ENCODE data around the gene PSMG2.

The PSMG2 gene

GRCh38 chr18:12699747-12700146, 3.1 kb upstream of the PSMG2 start:
- H3K27ac Mint-ChIP-seq = no peak overlapping the region
- no peak overlapping the region for H3K4me3 Mint-ChIP-seq
- peaks cover 37% of the 10 kb centered on the region for H3K4me1 Mint-ChIP-seq
- no peaks in the 10 kb centered on the region for H3K9me3 Mint-ChIP-seq
- peaks cover 8% of the 10 kb centered on the region for H3K36me3 Mint-ChIP-seq
- H3K27me3 Mint-ChIP-seq = no peaks in the 10 kb centered on the region

GRCh38 chr18:12701161-12701560, 1.7 kb upstream of the PSMG2 start:
- peak overlapping the region; percentile 99 for H3K27ac Mint-ChIP-seq
- H3K27me3 Mint-ChIP-seq = no peaks in the 10 kb centered on the region
- peak overlapping the region; percentile 99 for H3K4me3 Mint-ChIP-seq
- peaks cover 48% of the 10 kb centered on the region for H3K4me1 Mint-ChIP-seq
- H3K36me3 Mint-ChIP-seq = peaks cover 7% of the 10 kb centered on the region
- H3K9me3 Mint-ChIP-seq = no peaks in the 10 kb centered on the region

DNA sequence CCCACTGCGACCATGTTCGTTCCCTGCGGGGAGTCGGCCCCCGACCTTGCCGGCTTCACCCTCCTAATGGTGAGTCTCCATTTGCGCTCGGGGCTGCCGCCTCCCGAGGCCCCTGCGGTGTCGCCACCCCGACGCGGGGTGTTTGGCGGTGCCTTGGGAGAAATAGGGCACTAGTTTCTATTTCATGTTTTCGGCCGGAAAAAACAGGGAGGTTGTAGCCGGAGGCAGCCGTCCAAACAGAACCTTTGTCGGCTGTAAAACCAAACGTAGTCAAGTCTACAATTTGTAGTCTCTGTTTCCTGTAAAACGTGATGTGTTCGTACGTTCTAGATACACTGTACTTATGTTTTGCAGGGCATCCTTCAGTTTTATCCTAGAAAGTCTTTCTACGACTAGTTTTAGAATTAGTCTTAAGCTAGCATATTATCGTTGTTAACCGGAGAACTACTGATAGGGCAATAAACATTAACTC, 290 bp downstream of the PSMG2 start:
- Mint-ChIP-seq H3K36me3 (peaks cover 7% of the 10 kb centered on the region), H3K4me1 (peaks cover 52% of the 10 kb centered on the region), H3K27ac (peak overlapping the region; percentile 99), H3K4me3 (peak overlapping the region; percentile 99), H3K9me3 (no peaks in the 10 kb centered on the region), H3K27me3 (no peaks in the 10 kb centered on the region)

DNA sequence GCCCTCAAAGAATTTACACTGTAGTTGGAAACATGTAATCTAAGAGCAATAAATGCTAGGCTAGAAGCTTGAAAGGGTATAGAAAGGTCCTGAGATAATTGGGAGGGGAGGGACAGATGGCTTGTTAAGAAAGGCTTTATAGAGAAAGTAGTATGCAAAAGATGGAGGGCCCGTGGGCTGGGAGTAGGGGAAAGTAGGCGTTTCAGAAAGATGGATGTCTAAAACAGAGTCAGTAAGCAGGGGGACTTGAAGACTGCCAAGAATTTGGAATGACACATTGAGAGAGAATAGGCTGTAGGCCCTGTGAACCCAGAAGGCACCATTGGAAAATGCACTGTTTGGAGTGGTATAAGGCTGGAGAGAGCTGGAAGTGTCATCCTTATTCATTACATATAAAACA, 822 bp downstream of the PSMG2 start:
- Mint-ChIP-seq H3K27ac (peak overlapping the region; percentile 99), H3K4me3 (peak overlapping the region; percentile 99), H3K36me3 (peaks cover 7% of the 10 kb centered on the region), H3K4me1 (peaks cover 49% of the 10 kb centered on the region), H3K9me3 (no peaks in the 10 kb centered on the region), H3K27me3 (no peaks in the 10 kb centered on the region)

GRCh38 chr18:12711446-12711845, 8.6 kb downstream of the PSMG2 start:
- Mint-ChIP-seq H3K4me3 (no peak overlapping the region), H3K9me3 (no peaks in the 10 kb centered on the region), H3K27ac (peak overlapping the region; percentile 23), H3K4me1 (peaks cover 13% of the 10 kb centered on the region), H3K27me3 (no peaks in the 10 kb centered on the region), H3K36me3 (peaks cover 12% of the 10 kb centered on the region)

DNA sequence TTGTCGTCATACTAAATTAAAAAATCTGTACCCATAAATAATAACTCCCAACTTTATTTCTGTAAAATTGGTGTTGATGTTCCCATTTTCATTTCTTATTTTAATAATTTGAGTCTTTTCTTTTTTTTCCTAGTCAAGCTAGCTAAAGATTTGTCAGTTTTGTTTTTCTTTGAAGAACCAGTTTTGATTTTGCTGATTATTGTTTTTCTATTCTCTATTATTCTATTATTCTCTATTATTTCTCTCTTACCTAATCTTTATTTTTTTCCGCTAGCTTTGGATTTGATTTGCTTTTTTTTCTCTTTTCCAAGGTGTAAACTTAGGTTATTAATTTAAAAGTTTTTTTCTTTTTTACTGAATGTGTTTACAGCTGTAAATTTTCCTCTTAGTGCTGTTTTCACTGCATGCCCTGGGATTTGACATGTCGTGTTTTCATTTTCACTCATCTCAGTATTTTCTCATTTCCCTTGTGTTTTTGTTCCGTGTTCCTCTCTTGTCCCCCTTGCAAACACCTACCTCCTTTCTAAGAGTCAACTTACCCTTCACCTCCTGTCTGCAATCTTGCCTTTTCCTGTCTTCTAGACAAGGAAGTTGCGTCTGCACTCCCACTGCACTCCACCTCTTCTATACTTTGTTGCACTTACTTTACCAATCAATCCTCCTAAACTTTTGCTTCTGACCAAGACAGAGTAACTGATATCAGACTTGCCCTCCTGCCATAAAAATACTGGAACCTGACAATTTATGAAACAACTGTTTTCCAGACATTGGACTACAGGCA, 18.8 kb downstream of the PSMG2 start:
- no peaks in the 10 kb centered on the region for H3K27me3 Mint-ChIP-seq
- peaks cover 16% of the 10 kb centered on the region for H3K4me1 Mint-ChIP-seq
- H3K4me3 Mint-ChIP-seq = no peak overlapping the region
- H3K27ac Mint-ChIP-seq = peak overlapping the region; percentile 79
- H3K36me3 Mint-ChIP-seq = peaks cover 14% of the 10 kb centered on the region
- H3K9me3 Mint-ChIP-seq = no peaks in the 10 kb centered on the region

GRCh38 chr18:12722731-12723130, 19.9 kb downstream of the PSMG2 start:
- Mint-ChIP-seq H3K27ac (no peak overlapping the region), H3K27me3 (no peaks in the 10 kb centered on the region), H3K9me3 (no peaks in the 10 kb centered on the region), H3K36me3 (peaks cover 18% of the 10 kb centered on the region), H3K4me3 (no peak overlapping the region), H3K4me1 (peaks cover 16% of the 10 kb centered on the region)

- H3K27ac Mint-ChIP-seq = no peak overlapping the region
- peaks cover 9% of the 10 kb centered on the region for H3K4me1 Mint-ChIP-seq
- H3K36me3 Mint-ChIP-seq = peaks cover 10% of the 10 kb centered on the region
- no peaks in the 10 kb centered on the region for H3K27me3 Mint-ChIP-seq
- no peaks in the 10 kb centered on the region for H3K9me3 Mint-ChIP-seq
- H3K4me3 Mint-ChIP-seq = no peak overlapping the region
Measured at GRCh38 chr18:12726331-12726730, 23.5 kb downstream of the PSMG2 start.

GRCh38 chr18:12726774-12727550, 24.1 kb downstream of the PSMG2 start:
- Mint-ChIP-seq H3K4me3 (no peak overlapping the region), H3K27me3 (no peaks in the 10 kb centered on the region), H3K36me3 (peaks cover 7% of the 10 kb centered on the region), H3K9me3 (no peaks in the 10 kb centered on the region), H3K4me1 (peaks cover 2% of the 10 kb centered on the region), H3K27ac (peak overlapping the region; percentile 5)

DNA sequence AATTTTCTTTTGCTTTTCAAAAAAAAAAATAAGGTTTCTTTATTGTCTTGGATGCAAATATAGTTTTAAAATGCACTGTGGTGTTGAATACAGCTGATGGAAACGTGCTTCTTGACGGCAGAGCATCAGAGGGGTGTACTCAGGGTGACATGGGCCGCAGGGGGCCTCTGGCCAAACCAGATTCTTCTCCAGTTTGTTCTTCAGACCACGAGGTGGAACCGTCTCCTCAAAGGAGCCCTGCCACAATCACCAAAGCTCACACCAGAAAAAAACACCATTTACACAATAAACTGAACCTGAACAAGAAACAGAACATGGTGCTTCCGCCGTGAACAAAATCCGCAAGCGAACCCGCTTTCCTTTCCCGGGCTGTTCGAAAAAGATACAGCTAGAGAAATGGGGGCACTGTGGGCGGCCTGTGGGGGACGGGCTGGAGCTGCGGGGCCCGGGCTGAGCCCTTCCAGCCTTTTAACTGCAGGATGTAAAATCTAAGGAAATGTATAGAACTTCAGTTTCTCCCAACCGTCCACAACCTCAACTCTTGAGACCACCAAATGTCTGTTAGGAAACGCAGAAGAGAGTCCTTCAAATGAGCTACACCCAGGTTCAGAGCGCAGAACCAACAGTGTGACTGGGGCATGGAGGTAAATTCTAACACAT, 34.5 kb downstream of the PSMG2 start:
- H3K9me3 Mint-ChIP-seq = no peaks in the 10 kb centered on the region
- no peak overlapping the region for H3K4me3 Mint-ChIP-seq
- H3K36me3 Mint-ChIP-seq = no peaks in the 10 kb centered on the region
- no peaks in the 10 kb centered on the region for H3K27me3 Mint-ChIP-seq
- no peaks in the 10 kb centered on the region for H3K4me1 Mint-ChIP-seq
- H3K27ac Mint-ChIP-seq = no peak overlapping the region

- Mint-ChIP-seq H3K9me3 (no peaks in the 10 kb centered on the region), H3K27ac (no peak overlapping the region), H3K36me3 (no peaks in the 10 kb centered on the region), H3K4me3 (no peak overlapping the region), H3K4me1 (no peaks in the 10 kb centered on the region), H3K27me3 (no peaks in the 10 kb centered on the region)
Measured at GRCh38 chr18:12741351-12741750, 38.5 kb downstream of the PSMG2 start.

DNA sequence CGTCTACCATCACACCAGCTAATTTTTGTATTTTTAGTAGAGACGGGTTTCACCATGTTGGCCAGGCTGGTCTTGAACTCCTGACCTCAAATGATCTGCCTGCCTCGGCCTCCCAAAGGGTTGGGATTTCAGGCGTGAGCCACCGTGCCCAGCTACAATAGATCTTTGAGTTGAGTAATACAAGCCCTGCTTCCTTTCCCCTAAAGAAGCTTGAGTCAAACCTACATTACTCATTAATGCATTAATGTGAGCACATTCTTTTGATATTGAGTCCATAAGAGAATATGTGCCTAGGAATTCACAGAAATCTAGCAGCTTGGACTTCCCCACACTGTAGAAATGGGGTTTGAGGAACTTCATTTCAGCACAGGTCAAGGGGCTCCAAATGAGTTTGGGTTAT, 39.6 kb downstream of the PSMG2 start:
- Mint-ChIP-seq H3K4me3 (no peak overlapping the region), H3K9me3 (no peaks in the 10 kb centered on the region), H3K27ac (no peak overlapping the region), H3K4me1 (no peaks in the 10 kb centered on the region), H3K36me3 (no peaks in the 10 kb centered on the region), H3K27me3 (no peaks in the 10 kb centered on the region)

DNA sequence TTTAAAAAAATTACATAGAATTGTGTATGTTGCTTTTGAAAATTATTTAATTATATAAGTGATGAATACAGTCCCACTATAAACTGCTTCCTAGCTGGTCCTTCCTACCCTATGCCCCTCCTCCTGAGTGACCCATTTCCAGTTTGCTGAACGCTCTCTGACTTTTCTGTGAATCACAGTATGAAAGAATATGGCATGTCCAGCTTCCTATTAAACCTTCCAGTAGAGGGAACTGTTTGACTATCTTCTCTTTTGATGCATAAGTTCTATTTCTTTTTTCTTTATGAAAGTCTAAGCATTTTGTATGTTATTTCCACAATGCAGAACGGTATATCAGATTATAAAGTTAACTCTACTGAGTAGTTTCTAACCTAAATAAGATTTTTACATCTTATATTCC, 41.3 kb downstream of the PSMG2 start:
- Mint-ChIP-seq H3K4me3 (no peak overlapping the region), H3K4me1 (peaks cover 1% of the 10 kb centered on the region), H3K9me3 (no peaks in the 10 kb centered on the region), H3K36me3 (no peaks in the 10 kb centered on the region), H3K27me3 (no peaks in the 10 kb centered on the region), H3K27ac (no peak overlapping the region)

GRCh38 chr18:12745095-12745795, 42.4 kb downstream of the PSMG2 start:
- Mint-ChIP-seq H3K4me1 (peaks cover 12% of the 10 kb centered on the region), H3K27me3 (no peaks in the 10 kb centered on the region), H3K36me3 (no peaks in the 10 kb centered on the region), H3K27ac (no peak overlapping the region), H3K4me3 (no peak overlapping the region), H3K9me3 (no peaks in the 10 kb centered on the region)

DNA sequence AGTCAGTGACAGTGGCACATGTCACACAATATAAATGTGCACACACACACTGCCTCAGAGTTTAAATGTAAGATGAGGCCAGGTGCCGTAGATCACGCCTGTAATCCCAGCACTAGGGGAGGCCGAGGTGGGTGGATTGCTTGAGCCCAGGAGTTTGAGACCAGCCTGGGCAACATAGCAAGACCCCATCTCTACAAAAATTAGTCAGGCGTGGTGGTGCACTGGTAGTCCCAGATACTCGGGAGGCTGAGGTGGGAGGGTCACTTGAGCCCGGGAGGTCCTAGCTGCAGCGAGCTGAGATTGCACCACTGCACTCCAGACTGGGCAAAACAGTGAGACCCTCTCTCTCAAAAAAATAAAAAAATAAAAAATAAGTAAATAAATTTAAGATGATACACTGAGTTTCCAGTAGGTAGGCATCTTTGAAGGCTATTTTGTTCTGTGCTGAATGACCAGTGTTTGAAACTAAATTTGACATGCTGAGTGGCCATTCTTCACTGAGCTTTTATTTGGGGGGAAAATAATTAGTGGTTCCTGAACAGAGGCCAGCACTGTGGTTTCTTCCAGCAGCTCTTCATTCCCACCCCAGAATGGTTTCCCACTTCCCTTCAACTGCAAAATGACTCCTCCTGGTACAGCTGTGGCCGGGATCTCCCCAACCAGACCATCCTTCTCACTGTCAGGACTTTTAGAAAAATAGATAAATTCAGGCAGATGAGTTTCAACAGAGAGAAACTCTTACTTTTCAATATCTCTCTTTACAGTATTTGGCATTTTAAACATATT, 44.9 kb downstream of the PSMG2 start:
- Mint-ChIP-seq H3K27ac (no peak overlapping the region), H3K36me3 (no peaks in the 10 kb centered on the region), H3K4me1 (peaks cover 18% of the 10 kb centered on the region), H3K9me3 (no peaks in the 10 kb centered on the region), H3K4me3 (no peak overlapping the region), H3K27me3 (no peaks in the 10 kb centered on the region)
